ENCODE data around the gene PTPRU. TPM values are rescaled to one million over a fixed set of nuclear protein-coding genes. Genes with fewer than 3 reads are reported as not detected.

The PTPRU gene
- total and polyA plus RNA-seq, 2 of the 8 experiments (the other 6 are each of a cell fraction or from before 2014, with no cell fraction given) = 33.8 to 41.8 TPM

GRCh38 chr1:29372108-29372507 is 135.8 kb downstream of the PTPRU start (continued):
- no peak for TF ChIP-seq CBX5 (IDR thresholded peaks at IDR 0.05; ENCODE audit: low read depth, low read length)

Other genes with a start within 250 kb of the PTPRU start
- gene TMEM200B, start 112.6 kb upstream of the PTPRU start, total RNA-seq (2021; fragmentation: NEBNext Ultra II Directional; extraction: Animal tissue kit (Norgen Biotek cat#: 25700)) = 11.0 and 11.3 TPM in 2 replicates
- gene TMEM200B, start 112.6 kb upstream of the PTPRU start, polyA plus RNA-seq (2011; rRNA removed) = 4.8 and 4.9 TPM in 2 replicates
- 83.5 and 86.5 TPM in 2 replicates for gene SRSF4, start 54.6 kb upstream of the PTPRU start, total RNA-seq (2021; fragmentation: NEBNext Ultra II Directional; extraction: Animal tissue kit (Norgen Biotek cat#: 25700))
- gene SRSF4, start 54.6 kb upstream of the PTPRU start, polyA plus RNA-seq (2011; rRNA removed) = 32.0 and 34.9 TPM in 2 replicates
- 24.4 and 26.5 TPM in 2 replicates for gene MECR, start 5.6 kb upstream of the PTPRU start, total RNA-seq (2021; fragmentation: NEBNext Ultra II Directional; extraction: Animal tissue kit (Norgen Biotek cat#: 25700))
- gene MECR, start 5.6 kb upstream of the PTPRU start, polyA plus RNA-seq (2011; rRNA removed) = 24.2 and 28.2 TPM in 2 replicates

All from H1 (cell line).